DND-41 (cell line): Measurements from ENCODE around the gene STARD8.

Experiments
- EZH2 ChIP-seq: IDR thresholded peaks from 3 replicates; pipeline ENCODE4 v1.6.1; 2012; ENCODE audit warnings: borderline replicate concordance, low read depth, mild to moderate bottlenecking, moderate library complexity, low read length, inconsistent platforms; ENCODE audit not compliant: severe bottlenecking
- TF ChIP-seq, protein P1 (sequence below): IDR thresholded peaks from 2 replicates; pipeline ENCODE4 v1.5.1; 2012; ENCODE audit warnings: borderline replicate concordance, low read length, moderate library complexity, mild to moderate bottlenecking; ENCODE audit not compliant: poor library complexity, severe bottlenecking; ENCODE audit errors: extremely low read depth

DNA sequence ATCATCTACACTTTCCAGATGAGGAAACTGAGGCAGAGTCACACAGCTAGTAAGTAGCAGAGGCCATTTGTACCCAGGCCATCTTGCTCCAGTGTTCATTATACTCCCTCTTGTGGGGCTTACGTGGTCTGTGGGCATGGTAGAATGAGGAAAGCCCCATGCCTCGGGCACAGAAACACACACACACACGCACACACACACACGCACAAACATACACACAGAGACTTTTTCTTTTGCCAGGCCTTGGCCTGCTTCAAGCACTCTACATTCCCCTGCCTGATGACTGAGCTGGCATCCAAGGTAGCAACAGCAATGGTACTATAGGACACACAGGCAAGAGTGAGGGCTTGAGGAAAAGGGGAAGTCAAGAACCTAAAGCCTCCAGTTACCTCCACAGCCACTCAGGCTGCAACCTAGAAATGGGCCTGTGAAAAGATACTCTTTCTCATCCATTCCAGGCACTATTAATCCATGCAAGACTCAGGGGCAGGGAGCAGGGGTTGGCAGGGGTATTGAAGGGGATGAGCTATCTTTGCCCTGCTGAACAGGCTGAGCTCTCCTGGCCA, 43.6 kb downstream of the STARD8 start:
- TF ChIP-seq EZH2: no peak
- TF ChIP-seq, protein P1, sequence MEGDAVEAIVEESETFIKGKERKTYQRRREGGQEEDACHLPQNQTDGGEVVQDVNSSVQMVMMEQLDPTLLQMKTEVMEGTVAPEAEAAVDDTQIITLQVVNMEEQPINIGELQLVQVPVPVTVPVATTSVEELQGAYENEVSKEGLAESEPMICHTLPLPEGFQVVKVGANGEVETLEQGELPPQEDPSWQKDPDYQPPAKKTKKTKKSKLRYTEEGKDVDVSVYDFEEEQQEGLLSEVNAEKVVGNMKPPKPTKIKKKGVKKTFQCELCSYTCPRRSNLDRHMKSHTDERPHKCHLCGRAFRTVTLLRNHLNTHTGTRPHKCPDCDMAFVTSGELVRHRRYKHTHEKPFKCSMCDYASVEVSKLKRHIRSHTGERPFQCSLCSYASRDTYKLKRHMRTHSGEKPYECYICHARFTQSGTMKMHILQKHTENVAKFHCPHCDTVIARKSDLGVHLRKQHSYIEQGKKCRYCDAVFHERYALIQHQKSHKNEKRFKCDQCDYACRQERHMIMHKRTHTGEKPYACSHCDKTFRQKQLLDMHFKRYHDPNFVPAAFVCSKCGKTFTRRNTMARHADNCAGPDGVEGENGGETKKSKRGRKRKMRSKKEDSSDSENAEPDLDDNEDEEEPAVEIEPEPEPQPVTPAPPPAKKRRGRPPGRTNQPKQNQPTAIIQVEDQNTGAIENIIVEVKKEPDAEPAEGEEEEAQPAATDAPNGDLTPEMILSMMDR: no peak
